Measurements from ENCODE around the gene MAP4K1.
A peak's percentile ranks its signal among the peaks of the same experiment; 100 is the strongest.

MAP4K1 gene

GRCh38 chr19:38542040-38542439 lies 75.7 kb downstream of the MAP4K1 start:
- DNase-seq: no peak

DNA sequence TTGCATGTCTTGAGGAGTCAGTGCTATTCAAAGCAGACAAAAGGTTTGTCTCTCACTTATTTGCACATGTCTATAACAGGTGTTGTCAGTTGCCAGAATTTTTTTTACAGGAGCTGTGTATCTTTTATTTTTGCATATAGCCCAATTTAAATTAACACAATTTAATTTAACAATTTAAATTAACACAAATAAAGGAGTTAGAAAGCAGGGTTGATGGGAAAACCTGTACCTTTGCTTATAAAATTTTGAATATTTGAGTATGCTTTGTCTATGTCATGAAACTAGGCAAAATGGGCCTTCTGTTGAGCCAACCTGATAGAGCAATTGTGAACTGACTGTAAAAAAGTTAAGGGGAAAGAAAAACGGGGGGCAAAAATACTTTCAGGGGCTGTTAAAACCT lies 78.0 kb downstream of the MAP4K1 start:
- no peak for DNase-seq

- peak; percentile 60 for DNase-seq
Measured at GRCh38 chr19:38538793-38539528, 78.8 kb downstream of the MAP4K1 start.

DNA sequence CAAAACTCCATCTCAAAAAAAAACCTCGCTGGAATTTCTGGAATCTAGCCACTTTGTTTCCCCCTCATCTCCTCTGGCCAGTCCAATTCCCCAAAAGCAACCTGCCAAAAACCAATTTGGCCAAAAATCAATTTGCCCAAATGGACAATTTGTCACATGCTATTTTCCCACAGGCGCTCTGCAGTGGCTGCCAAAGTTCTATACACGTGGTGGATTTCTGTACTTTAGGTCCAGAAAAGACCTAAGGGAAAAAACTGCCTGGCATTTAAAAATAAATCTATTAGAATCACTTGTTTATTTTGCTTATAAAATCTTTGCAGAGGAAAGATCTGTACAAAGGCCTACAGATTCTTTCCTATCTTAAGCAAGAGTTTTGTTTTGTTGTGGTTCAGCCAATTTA lies 79.4 kb downstream of the MAP4K1 start:
- DNase-seq: no peak
